Measurements from ENCODE around the gene FARP2. TPM values are rescaled to one million over a fixed set of nuclear protein-coding genes. Genes with fewer than 3 reads are reported as not detected.

The FARP2 gene
- total RNA-seq, 1 donor from 2014 or later: 31.8 TPM

- DNase-seq (ENCODE audit: low read depth): no peak
- no peaks in the 10 kb centered on the region for H3K27me3 ChIP-seq (ENCODE audit: control insufficient read depth, insufficient read depth, low read length)
- no peaks in the 10 kb centered on the region for H3K36me3 ChIP-seq (ENCODE audit: control insufficient read depth, insufficient read depth, low read length)
- H3K4me3 ChIP-seq (ENCODE audit: low read depth, low read length): no peak overlapping the region
- no peak for TF ChIP-seq CTCF (IDR thresholded peaks at IDR 0.05; ENCODE audit: insufficient read depth, low read length, poor library complexity, severe bottlenecking)
Observed at GRCh38 chr2:241321886-241322285, 34.2 kb upstream of the FARP2 start.

GRCh38 chr2:241323778-241324177, 32.3 kb upstream of the FARP2 start:
- no peak for TF ChIP-seq CTCF (IDR thresholded peaks at IDR 0.05; ENCODE audit: insufficient read depth, low read length, poor library complexity, severe bottlenecking)

GRCh38 chr2:241324775-241325174, 31.3 kb upstream of the FARP2 start:
- no peak overlapping the region for H3K4me3 ChIP-seq (ENCODE audit: low read depth, low read length)
- TF ChIP-seq CTCF (IDR thresholded peaks at IDR 0.05; ENCODE audit: insufficient read depth, low read length, poor library complexity, severe bottlenecking): no peak
- no peak for DNase-seq (ENCODE audit: low read depth)
- H3K27me3 ChIP-seq (ENCODE audit: control insufficient read depth, insufficient read depth, low read length): no peaks in the 10 kb centered on the region
- H3K36me3 ChIP-seq (ENCODE audit: control insufficient read depth, insufficient read depth, low read length): no peaks in the 10 kb centered on the region

More at GRCh38 chr2:241323778-241324177, 32.3 kb upstream of the FARP2 start:
- Histone ChIP-seq H3K36me3 (ENCODE audit: control insufficient read depth, insufficient read depth, low read length) (no peaks in the 10 kb centered on the region), H3K4me3 (ENCODE audit: low read depth, low read length) (no peak overlapping the region), H3K27me3 (ENCODE audit: control insufficient read depth, insufficient read depth, low read length) (no peaks in the 10 kb centered on the region)
- no peak for DNase-seq (ENCODE audit: low read depth)

GRCh38 chr2:241325257-241325656, 30.8 kb upstream of the FARP2 start:
- no peaks in the 10 kb centered on the region for H3K27me3 ChIP-seq (ENCODE audit: control insufficient read depth, insufficient read depth, low read length)
- no peak overlapping the region for H3K4me3 ChIP-seq (ENCODE audit: low read depth, low read length)
- TF ChIP-seq CTCF (IDR thresholded peaks at IDR 0.05; ENCODE audit: insufficient read depth, low read length, poor library complexity, severe bottlenecking): no peak
- no peak for DNase-seq (ENCODE audit: low read depth)
- no peaks in the 10 kb centered on the region for H3K36me3 ChIP-seq (ENCODE audit: control insufficient read depth, insufficient read depth, low read length)

GRCh38 chr2:241329669-241330615, 26.1 kb upstream of the FARP2 start:
- DNase-seq (ENCODE audit: low read depth): no peak
- no peak for TF ChIP-seq CTCF (IDR thresholded peaks at IDR 0.05; ENCODE audit: insufficient read depth, low read length, poor library complexity, severe bottlenecking)
- H3K4me3 ChIP-seq (ENCODE audit: low read depth, low read length): no peak overlapping the region
- H3K36me3 ChIP-seq (ENCODE audit: control insufficient read depth, insufficient read depth, low read length): no peaks in the 10 kb centered on the region
- no peaks in the 10 kb centered on the region for H3K27me3 ChIP-seq (ENCODE audit: control insufficient read depth, insufficient read depth, low read length)

All from kidney epithelial cell (primary cell).